NOMO-1 (cell line): Measurements from ENCODE around the gene GCDH.
"Not testable (repeated sequence)": the region's sequence is repeated elsewhere in the genome, so short reads cannot be mapped to it uniquely, and the experiment has no call there.

ENCODE experiments used
- DNase-seq, 2 experiments: peaks; one replicate each; lab custom pipeline; 2025; ENCODE audit not compliant: unreplicated experiment in 2 of 2; lab: John Stamatoyannopoulos, UW

The GCDH gene

DNA sequence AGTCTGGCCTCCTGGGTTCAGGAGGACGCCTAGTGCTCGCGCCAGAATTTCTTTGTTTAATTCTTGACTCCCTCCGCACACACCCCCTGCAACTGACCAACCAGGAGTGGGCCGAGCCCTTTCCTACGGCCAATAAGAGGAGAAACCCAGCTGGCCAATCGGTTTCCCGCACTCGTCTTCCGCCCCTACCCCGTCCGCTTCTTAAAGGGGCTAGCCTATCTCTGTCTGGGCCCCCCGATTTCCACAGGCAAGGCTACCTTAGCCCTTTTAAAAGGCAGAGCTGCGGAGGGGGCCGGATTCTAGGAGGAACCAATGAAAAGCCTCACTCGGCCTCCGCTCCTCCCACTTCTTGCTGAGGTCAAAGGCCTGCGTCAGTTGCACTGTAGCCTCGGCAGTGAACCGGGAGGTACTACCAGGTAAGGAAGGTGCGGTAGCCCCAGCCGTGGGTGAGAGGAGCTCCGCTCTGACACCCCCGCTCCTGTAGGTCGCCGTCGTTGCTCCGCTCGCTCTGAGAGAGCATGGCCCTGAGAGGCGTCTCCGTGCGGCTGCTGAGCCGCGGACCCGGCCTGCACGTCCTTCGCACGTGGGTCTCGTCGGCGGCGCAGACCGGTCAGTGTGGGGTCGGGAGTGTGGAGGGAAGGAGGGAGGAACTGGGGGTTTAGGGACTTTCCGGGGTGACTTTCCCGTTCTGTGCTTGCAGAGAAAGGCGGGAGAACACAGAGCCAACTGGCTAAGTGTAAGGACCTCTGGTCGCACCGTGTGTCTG lies at the start of gene GCDH:
Gene GCDH, plus strand, starts transcription at position 374 of the 766 bp plus-strand sequence. Its CDS starts 145 bp downstream, at position 519.
- DNase-seq, result peak; percentile 100

DNA sequence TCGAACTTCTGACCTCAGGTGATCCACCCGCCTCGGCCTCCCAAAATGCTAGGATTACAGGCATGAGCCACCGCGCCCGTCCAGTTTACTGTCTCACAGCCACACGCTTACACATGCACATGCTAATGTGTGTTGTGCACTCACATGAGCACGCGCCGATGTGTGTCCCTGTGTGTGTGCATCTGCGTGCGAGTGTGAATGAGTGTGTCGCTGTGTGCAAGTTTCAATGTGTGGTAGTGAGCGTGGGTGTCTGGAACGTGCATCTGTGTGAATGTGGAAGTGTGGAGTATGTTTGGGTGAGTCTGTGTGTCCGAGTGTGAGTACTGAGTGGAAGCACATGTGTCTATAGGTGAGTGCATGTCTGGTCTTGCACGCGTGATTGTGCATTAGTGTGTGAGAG lies 48.4 kb upstream of the GCDH start:
- no peak for DNase-seq

DNA sequence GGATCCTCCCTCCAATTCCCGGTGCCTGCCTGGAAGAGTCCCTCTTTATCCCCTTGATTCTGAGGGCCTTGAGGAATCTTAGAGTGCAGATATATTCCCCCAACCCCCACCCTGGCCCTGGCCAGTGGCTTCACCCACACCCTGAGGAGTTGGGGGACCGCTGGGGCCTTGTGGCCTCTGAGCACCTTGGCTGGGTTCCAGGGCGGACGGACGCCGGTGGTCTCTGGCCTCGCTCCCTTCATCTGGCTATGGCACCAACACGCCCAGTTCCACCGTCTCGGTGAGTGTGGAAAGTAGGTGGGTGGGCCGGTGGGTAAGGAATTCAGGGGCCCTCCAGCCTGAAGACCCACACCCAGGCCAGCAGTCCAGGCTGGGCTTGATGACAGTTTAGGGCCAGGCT lies 47.6 kb upstream of the GCDH start:
- DNase-seq, result no peak

DNA sequence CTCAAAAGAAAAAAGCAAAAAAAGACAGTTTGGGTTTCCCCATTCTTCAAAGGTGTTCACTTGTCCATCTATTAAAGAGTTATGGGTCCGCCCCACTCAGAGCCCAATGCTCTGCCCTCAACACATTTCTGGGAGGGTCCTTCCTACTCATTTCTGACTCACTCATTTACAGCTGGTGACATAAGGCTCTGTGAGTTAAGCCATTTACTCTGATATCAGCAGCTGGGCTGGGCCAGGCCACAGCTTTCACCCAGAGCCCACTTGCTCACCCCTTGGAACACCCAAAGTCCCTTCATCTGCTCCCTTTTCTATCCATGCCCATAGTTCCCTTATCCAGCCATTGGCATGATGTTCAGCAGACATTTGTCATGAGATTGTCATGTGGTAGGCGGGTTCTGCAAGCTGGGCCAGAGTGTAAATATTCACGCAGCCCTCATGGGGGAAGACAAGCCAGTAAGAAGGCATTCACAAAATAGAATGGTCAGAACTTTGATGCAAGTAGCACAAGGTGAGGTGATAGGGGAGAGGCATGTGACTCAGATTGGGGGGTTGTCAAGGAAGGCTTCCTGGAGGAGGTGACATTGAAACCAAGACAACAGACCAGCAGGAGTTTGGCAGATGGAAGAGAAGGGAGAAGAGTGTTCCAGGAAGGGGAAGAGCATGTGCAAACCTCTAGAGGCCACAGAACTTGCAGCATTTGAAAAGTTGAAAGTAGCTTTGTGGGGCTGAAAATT lies 46.8 kb upstream of the GCDH start:
- DNase-seq, result no peak

DNA sequence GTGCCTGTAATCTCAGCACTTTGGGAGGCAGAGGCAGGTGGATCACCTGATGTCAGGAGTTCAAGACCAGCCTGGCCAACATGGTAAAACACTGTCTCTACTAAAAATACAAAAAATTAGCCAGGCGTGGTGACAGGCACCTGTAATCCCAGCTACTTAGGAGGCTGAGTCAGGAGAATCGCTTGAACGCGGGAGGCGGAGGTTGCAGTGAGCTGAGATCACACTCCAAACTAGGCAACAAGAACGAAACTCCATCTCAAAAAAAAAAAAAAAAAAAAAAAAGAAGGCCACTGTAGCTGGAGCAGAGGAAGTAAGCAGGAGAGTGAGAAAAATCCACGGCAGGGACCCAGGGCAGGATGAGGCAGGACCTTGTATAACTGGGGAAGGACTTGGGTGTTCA lies 44.3 kb upstream of the GCDH start:
- not testable (repeated sequence) for DNase-seq

DNA sequence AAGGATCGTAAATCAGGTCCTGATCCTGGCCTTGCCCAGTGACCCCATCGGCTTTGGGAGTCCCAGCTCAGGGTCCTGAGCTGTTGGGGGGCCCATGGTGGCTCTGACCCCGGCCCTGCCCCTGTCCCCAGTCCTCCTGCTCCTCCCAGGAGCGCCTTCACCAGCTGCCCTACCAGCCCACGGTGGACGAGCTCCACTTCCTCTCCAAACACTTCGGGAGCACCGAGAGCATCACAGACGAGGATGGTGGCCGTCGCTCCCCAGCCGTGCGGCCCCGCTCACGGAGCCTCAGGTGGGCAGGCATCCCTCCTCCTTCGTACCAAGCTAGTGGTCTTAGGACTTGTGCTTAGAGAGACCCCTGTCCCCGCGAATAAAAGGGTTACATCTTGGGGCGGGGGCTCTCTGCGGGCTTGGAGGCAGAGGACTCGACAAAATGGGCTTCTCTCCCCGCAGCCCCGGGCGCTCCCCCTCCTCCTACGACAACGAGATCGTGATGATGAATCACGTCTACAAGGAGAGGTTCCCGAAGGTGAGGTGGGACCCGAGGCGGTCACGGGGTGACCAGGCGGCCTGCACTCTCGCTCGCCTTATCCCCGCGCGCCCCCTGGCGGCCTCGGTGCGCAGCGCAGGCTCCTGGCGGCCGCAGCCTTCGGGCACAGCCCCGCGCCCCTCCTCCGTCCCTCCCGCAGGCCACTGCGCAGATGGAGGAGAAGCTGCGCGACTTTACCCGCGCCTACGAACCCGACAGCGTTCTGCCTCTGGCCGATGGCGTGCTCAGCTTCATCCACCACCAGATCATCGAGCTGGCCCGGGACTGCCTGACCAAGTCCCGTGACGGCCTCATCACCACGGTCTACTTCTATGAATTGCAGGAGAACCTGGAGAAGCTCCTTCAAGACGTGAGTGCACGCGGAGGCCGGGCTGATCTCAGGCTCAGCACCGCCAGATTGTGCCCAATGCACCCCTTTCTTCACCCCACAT lies 43.5 kb upstream of the GCDH start:
- DNase-seq, result peak; percentile 67 to 75

DNA sequence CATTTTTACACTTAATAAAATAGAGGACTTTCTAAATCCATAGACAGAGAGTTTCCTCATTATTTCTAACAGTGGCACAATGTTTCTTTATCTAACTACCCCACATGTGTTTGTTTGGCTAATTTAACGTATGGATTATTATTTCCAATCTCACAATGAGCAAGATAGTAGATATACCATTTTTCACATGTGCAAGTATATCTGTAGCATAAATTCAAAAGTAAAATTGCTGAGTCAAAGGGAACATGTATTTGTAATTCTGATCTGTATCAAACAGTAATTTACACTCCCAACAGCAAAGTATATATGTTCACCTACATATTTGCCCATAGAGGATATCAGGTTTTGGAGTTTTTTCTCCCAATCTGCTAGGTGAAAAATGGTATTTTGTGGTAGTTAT lies 34.3 kb upstream of the GCDH start:
- DNase-seq, result no peak

DNA sequence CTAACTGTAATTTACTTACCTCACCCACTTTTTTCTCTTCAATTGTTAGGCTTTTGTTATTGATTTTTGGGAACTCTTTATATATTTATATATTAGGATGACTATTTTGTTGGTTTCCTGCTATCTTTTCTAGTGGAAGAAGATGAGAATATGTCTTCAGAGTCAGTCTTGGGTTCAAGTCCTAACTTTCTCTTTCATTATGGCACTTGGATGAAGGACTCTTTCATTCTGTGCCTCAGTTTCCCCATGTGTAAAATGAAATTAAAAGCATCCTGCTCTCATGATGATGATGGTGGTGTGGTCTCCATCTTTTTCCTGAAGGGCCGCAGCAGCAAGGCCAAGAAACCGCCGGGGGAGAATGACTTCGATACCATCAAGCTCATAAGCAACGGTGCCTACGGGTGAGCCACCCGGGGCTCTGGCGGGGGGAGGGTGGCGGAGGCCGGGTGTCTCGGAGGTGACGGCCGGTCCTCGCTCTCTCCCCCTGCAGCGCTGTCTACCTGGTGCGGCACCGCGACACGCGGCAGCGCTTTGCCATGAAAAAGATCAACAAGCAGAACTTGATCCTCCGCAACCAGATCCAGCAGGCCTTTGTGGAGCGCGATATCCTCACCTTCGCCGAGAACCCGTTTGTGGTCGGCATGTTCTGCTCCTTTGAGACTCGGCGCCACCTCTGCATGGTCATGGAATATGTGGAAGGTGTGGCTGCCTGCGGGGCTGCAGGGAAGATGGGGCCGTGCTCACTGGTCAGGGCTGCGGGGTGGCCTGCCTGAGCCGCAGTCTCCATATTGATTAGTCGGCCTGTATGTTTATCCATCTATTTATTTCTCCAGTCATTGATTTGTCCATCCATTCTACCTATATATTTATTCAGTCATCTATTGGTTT lies 32.7 kb upstream of the GCDH start:
- DNase-seq, result no peak

DNA sequence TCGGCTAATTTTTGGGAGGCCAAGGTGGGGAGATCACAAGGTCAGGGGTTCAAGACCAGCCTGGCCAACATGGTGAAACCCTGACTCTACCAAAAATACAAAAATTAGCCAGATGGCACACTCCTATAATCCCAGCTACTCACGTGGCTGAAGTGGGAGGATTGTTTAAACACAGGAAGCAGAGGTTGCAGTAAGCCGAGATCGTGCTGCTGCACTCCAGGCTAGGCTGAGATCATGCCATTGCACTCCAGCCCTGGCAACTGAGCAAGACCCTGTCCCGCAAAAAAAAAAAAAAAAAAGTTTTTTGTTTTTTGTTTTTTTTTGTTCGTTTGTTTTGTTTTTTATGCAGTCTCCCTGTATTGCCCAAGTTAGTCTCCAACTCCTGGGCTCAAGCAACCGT lies 31.4 kb upstream of the GCDH start:
- no peak for DNase-seq

DNA sequence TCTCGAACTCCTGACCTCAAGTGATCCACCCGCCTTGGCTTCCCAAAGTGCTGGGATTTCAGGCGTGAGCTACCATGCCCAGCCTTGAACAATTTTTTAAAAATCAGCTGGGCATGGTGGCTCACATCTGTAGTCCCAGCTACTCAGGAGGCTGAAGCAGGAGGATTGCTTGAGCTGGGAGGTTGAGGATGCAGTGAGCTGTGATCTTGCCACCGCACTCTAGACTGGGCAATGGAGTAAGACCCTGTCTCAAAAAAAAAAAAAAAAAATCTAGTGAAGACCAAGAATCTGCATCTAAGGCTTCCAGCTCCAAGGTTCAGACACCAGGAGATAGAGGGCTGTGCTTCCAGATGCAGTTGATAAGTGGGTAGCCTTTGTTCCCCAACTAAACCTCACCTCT lies 26.8 kb upstream of the GCDH start:
- no peak for DNase-seq

DNA sequence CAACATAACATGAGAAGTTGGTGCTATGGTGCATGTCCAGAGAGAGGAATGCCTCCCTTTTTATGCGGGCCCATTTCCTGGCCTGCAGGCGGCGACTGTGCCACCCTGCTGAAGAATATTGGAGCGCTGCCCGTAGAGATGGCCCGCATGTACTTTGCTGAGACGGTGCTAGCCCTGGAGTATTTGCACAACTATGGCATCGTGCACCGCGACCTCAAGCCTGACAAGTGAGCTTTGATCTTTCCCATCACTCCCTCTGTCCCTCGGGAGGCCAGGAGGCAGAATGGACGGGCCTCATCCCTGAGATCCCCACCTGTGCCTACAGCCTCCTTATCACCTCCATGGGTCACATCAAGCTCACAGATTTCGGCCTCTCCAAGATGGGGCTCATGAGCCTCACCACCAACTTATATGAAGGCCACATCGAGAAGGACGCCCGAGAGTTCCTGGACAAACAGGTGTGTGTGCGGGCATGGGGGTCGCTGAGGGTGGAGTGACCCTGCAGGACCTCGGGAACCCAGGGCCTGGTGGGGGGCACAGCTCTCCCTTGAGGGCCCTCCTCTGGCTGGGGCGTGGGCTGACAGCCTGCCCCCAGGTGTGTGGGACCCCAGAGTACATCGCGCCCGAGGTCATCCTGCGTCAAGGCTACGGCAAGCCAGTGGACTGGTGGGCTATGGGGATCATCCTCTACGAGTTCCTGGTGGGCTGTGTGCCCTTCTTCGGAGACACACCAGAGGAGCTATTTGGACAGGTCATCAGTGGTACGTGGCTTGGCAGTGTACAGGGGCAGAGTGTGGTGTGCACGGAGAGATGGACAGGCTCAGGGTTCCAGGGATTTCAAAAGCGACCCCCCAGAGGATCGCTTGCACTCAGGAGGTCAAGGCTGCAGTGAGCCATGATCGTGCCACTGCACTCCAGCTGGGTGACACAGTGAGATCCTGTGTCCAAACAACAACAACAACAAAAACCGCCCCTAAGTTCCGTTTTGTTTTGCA lies 25.9 kb upstream of the GCDH start:
- DNase-seq, result peak; percentile 21 to 28

DNA sequence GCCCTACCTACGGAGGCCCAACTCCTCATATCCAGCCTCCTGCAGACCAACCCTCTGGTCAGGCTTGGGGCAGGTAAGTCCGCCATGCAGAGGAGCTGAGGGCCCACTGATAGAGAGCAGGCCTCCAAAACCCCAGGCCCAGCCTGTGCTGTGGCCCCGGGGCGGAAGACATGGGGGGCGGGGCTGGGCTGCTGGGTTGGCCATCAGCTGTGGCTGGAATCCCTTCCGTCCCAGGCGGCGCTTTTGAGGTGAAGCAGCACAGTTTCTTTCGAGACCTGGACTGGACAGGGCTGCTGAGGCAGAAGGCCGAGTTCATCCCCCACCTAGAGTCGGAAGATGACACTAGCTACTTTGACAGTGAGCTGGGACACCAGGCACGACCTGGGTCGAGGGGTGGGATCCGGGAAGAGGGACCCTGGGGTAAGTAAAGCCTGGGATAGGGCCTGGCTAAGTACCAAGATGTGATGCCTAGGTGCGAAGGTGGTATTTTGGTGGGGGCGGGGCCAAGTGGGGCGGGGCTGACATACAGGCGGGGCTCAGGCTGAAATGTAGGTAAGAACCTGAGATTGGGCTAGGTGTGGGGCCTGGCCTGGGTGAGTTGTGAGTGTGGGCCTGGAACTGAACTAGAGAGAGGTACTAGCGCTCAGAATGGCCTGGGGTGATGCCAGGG lies 25.1 kb upstream of the GCDH start:
- no peak for DNase-seq

DNA sequence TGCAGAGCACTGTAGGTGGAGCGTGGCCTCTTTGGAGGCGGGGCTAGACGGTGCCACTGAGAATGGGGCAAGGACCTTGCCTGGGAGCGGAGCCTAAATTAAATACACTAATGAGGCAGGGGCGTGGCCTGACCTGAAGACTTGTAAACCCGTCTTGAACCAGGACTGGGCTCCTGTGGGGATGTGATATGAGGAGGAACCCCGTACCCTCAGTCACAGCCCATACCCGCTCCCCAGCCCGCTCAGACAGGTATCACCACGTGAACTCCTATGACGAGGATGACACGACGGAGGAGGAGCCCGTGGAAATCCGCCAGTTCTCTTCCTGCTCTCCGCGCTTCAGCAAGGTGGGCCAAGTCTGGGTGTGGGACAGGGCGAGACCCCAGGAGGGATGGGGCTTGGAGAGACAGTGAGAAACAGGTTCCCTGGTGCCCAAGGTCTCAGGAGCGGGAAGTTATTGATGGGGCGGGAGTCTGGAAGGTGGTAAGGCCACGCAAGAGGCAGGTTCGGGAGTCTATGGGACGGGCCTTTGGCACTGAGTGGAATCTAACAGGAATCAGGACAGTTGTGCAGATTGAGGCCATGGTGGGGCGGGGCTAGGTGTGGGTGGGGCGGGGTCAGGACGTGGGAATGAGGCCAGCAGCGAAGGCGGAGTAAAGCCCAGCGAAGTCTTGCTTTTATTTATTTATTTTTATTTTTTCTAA lies 24.4 kb upstream of the GCDH start:
- DNase-seq, result no peak

DNA sequence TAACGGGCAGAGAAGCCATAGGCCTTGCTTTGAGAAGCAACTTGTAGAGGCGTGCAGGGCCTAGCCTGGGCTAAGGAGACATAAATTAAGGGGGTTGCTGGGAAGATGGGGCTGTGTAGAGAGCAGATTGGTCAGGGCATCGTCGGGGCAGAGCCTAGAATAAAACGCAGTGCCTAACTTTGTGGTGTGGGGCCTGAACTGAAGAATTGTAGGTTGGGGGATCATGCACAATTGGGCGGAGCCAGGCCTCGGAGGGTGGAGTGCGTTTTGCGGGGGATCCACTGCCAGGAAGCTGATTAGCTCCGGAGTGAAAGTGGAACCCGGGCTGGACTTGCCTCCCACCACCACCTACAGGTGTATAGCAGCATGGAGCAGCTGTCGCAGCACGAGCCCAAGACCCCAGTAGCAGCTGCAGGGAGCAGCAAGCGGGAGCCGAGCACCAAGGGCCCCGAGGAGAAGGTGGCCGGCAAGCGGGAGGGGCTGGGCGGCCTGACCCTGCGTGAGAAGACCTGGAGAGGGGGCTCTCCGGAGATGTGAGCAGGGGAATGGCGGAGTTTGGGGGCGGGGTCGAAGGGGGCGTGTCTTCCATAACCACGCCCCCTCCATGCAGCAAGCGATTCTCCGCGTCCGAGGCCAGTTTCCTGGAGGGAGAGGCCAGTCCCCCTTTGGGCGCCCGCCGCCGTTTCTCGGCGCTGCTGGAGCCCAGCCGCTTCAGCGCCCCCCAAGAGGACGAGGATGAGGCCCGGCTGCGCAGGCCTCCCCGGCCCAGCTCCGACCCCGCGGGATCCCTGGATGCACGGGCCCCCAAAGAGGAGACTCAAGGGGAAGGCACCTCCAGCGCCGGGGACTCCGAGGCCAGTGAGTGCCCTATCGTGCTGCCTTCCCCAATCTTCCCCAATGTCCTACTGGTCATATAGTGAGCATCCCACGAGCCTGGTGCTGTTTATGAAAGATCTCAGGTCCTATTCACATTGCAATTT lies 23.6 kb upstream of the GCDH start:
- DNase-seq, result peak; percentile 31 to 43

DNA sequence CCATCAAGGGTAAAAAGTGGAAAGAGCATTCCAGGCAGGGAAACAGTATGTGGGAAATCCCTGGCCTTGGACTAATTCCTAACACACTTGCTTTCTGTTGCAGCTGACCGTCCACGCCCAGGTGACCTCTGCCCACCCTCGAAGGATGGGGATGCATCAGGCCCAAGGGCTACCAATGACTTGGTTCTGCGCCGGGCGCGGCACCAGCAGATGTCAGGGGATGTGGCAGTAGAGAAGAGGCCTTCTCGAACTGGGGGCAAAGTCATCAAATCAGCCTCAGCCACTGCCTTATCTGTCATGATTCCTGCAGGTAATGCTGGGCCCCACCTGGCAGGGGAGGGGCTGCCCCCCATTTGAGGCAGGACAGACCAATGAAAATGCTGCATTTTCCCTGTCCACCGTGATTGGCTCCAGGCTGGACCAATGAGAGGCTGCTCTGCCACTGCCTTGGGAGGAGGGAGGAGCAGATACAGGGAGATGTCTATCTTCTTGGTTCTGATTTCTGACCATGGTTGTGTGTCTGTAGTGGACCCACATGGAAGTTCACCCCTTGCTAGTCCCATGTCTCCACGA lies 22.3 kb upstream of the GCDH start:
- no peak for DNase-seq

DNA sequence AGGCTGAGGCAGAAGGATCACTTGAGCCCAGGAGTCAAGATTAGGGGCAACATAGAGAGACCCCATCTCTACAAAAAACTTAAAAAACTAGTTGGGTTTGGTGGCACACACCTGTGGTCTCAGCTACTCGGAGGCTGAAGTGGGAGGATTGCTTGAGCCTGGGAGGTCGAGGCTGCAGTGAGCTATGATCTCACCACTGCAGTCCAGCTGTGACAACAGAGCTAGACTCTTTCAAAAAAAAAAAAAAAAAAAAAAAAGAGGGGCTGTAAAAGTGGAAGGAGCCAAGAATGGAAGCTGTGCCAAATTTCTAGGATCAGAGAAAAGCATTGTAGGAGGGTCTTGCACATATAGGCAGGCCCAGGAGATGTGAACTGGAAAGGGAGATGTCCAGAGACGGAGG lies 19.3 kb upstream of the GCDH start:
- no peak for DNase-seq
